Activated T-helper 1 cell treated with Interleukin-2 at 50 U/mL for 16 hours (primary cell): Measurements from ENCODE around the gene LMCD1.

Experiments
- DNase-seq: peaks from one replicate; pipeline ENCODE4 v3.0.0-alpha.2; 2020; ENCODE audit warnings: low read depth

LMCD1 gene

GRCh38 chr3:8619548-8619947, 117.9 kb downstream of the LMCD1 start:
- DNase-seq, result no peak

- no peak for DNase-seq
These were observed 119.5 kb downstream of the LMCD1 start for GRCh38 chr3:8621141-8621540.

GRCh38 chr3:8621872-8622271, 120.2 kb downstream of the LMCD1 start:
- DNase-seq, result no peak

- no peak for DNase-seq
These were observed 121.5 kb downstream of the LMCD1 start for GRCh38 chr3:8622873-8623691.

- no peak for DNase-seq
These were observed 122.1 kb downstream of the LMCD1 start for GRCh38 chr3:8623741-8624140.
